Measurements from ENCODE around the gene LRSAM1. TPM values are rescaled to one million over a fixed set of nuclear protein-coding genes. Genes with fewer than 3 reads are reported as not detected.

Gene LRSAM1
- total RNA-seq, 4 donors from 2014 or later = 15.5 to 26.5 (median 20.2) TPM

DNA sequence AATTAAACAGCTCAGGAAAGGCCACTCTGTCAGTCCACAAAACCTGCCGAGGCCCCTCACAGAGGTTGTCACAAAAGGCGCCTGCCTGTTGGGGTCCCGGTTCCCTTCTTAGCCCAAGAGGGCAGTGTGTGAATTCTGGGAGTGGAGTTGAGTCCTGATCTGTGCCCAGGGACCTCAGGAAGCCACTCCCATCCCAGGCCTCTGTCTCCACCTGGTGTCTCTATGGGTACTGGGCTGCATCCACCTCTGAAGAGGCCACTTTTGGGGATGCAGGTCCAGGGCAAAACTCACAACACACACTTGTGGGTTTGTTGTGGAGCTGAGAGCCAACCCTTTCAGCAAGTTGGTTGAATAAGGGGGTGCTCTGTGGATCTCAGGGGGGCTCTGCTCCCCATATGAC is 86.5 kb downstream of the LRSAM1 start:
- H3K27me3 ChIP-seq = no peaks in the 10 kb centered on the region
- WGBS, 2 donors (ENCODE audit: low coverage in 1 of 2) = no CpG with 5 or more reads among the region's 3 CpGs
- TF ChIP-seq POLR2A (IDR thresholded peaks at IDR 0.05) (no peak), EP300 (IDR thresholded peaks at IDR 0.05) (no peak), POLR2AphosphoS5 (IDR thresholded peaks at IDR 0.05) (no peak)
- TF ChIP-seq, protein P1, sequence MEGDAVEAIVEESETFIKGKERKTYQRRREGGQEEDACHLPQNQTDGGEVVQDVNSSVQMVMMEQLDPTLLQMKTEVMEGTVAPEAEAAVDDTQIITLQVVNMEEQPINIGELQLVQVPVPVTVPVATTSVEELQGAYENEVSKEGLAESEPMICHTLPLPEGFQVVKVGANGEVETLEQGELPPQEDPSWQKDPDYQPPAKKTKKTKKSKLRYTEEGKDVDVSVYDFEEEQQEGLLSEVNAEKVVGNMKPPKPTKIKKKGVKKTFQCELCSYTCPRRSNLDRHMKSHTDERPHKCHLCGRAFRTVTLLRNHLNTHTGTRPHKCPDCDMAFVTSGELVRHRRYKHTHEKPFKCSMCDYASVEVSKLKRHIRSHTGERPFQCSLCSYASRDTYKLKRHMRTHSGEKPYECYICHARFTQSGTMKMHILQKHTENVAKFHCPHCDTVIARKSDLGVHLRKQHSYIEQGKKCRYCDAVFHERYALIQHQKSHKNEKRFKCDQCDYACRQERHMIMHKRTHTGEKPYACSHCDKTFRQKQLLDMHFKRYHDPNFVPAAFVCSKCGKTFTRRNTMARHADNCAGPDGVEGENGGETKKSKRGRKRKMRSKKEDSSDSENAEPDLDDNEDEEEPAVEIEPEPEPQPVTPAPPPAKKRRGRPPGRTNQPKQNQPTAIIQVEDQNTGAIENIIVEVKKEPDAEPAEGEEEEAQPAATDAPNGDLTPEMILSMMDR (IDR thresholded peaks at IDR 0.05) = no peak
- H3K27ac ChIP-seq = peak overlapping the region in 2 of 4 donors; percentile 61 to 62
- H3K4me3 ChIP-seq = no peak overlapping the region
- peaks cover 0 to 92% (median 51%) of the 10 kb centered on the region in 3 donors for H3K4me1 ChIP-seq
- H3K36me3 ChIP-seq = peaks cover 0 to 11% of the 10 kb centered on the region in 2 donors
- H3K9me3 ChIP-seq = no peaks in the 10 kb centered on the region
- no peak for ATAC-seq

DNA sequence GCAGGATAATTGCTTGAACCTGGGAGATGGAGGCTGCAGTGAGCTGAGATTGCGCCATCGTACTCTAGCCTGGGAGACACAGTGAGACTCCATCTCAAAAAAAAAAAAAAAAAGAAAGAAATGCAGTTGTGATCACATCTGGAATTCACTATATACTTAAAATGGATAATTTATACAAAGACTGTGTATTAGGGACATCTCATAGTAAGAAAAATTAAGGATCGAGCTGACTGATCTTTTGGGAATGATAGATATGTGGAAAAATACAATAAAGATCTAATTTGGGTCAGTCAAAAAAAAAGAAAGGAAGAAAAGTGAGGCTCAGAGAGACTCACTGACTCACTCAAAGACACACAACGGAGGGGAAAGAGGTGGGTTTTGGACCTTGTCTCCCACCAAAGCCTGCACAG is 87.5 kb downstream of the LRSAM1 start:
- H3K4me1 ChIP-seq = peaks cover 0 to 100% (median 62%) of the 10 kb centered on the region in 3 donors
- 53 to 66% methylated on average over 4 of the region's 4 CpGs for WGBS, 2 donors (ENCODE audit: low coverage in 1 of 2)
- TF ChIP-seq, protein P1 (IDR thresholded peaks at IDR 0.05) = no peak
- TF ChIP-seq POLR2AphosphoS5 (IDR thresholded peaks at IDR 0.05) = no peak
- TF ChIP-seq POLR2A (IDR thresholded peaks at IDR 0.05) = no peak
- TF ChIP-seq EP300 (IDR thresholded peaks at IDR 0.05) = no peak

DNA sequence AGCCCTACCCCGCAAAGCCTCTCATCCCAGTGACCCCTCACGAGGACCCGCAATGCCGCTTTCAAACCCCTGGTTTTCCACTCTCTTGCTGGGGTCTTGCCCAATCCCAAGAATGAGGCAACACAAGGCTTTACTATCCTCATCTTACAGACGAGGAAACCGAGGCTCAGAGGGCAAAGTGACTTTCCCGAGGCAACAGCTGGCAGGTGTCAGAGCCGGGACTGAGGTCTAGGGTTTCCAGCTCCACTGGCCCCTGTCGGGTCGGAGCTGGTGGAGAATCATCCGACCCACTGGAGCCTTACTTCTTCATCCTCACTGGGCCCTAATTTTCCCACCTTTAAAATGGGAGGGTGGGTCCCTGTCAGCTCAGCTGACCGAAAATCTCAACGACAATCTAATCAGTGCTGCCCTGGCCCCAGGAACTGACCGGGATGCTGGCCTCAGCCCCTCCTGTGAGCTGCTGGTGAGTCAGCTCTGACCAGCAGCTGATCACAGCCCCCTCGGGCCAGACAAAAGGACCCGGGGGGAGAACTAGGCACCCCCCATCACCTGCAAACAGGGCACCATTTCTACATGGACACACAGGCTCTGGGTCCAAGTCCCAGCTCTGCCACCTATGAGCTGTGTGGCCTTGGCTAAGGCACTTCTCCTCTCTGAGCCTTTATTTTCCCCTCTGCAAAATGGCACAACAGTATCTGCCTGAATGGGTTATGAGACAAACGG is 88.1 kb downstream of the LRSAM1 start:
- Histone ChIP-seq H3K27me3 (no peaks in the 10 kb centered on the region), H3K27ac (peak overlapping the region in 3 of 4 donors; percentile 10 to 77 (median 73)), H3K36me3 (peaks cover 0 to 11% of the 10 kb centered on the region in 2 donors), H3K9me3 (no peaks in the 10 kb centered on the region), H3K4me3 (no peak overlapping the region), H3K4me1 (peaks cover 0 to 100% (median 64%) of the 10 kb centered on the region in 3 donors)
- WGBS, 2 donors (ENCODE audit: low coverage in 1 of 2) = 59% methylated on average over 11 of the region's 17 CpGs; no CpG with 5 or more reads in 1 of the 2 donors
- TF ChIP-seq EP300 (IDR thresholded peaks at IDR 0.05) (no peak), POLR2AphosphoS5 (IDR thresholded peaks at IDR 0.05) (no peak), POLR2A (IDR thresholded peaks at IDR 0.05) (no peak)
- TF ChIP-seq, protein P1 (IDR thresholded peaks at IDR 0.05) = no peak
- no peak for ATAC-seq

More for the DNA sequence above, 87.5 kb downstream of the LRSAM1 start:
- Histone ChIP-seq H3K36me3 (peaks cover 0 to 11% of the 10 kb centered on the region in 2 donors), H3K9me3 (no peaks in the 10 kb centered on the region), H3K27me3 (no peaks in the 10 kb centered on the region), H3K27ac (peak overlapping the region in 3 of 4 donors; percentile 10 to 77 (median 73)), H3K4me3 (no peak overlapping the region)
- ATAC-seq = no peak

DNA sequence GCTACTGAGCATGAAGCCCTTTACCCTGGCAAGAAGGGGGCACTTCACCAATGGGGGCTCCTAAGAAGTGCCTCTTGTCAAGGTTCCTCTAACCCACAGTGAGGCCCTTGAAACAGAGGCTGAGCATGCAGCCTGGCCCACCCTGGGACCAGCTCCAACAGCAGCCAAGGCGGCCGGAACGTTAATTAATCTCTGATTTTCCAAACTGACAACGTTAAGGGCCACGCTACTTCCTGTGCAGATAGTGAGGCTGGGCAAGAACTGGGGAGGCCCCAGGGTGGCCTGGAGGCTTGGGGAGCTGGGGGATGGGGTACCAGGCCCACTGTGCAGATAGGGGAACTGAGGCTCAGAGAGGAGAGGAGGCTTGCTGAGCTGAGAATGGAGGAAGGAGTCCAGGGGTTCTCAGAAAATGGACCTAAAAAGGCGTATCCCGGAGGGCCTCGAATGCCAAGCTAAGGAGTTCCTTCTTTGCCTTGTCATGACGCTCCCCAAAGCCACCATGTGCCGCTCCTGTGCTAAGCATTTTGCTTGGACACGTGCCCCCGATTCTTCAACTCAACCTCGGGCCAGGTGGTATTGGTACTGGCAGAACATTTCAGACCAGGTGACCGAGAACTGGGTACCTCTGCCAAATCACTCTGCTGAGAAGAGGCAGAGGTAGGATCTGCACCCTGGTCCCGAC is 88.8 kb downstream of the LRSAM1 start:
- H3K9me3 ChIP-seq = no peaks in the 10 kb centered on the region
- H3K27ac ChIP-seq = peak overlapping the region in 3 of 4 donors; percentile 10 to 77 (median 73)
- H3K36me3 ChIP-seq = peaks cover 0 to 11% of the 10 kb centered on the region in 2 donors
- WGBS, 2 donors (ENCODE audit: low coverage in 1 of 2) = 67% methylated on average over 3 of the region's 15 CpGs; no CpG with 5 or more reads in 1 of the 2 donors
- peaks cover 0 to 100% (median 60%) of the 10 kb centered on the region in 3 donors for H3K4me1 ChIP-seq
- TF ChIP-seq POLR2AphosphoS5 (IDR thresholded peaks at IDR 0.05) = no peak
- TF ChIP-seq, protein P1 (IDR thresholded peaks at IDR 0.05) = no peak
- no peak for TF ChIP-seq POLR2A (IDR thresholded peaks at IDR 0.05)
- TF ChIP-seq EP300 (IDR thresholded peaks at IDR 0.05) = no peak
- H3K4me3 ChIP-seq = no peak overlapping the region
- no peaks in the 10 kb centered on the region for H3K27me3 ChIP-seq
- no peak for ATAC-seq

Data from gastroesophageal sphincter (tissue), 4 donors.